Stimulated activated CD8-positive, alpha-beta memory T cell treated with anti-CD3 and anti-CD28 coated beads, Interleukin-7, amount 100 ng/mL, for 4 hours (primary cell): ENCODE measurements around the gene SMPX.

ENCODE experiments used
- DNase-seq, 2 donors: peaks; one replicate each; pipeline ENCODE4 v3.0.0-alpha.2; 2020; ENCODE audit warnings: low read depth in 2 of 2

Gene SMPX

DNA sequence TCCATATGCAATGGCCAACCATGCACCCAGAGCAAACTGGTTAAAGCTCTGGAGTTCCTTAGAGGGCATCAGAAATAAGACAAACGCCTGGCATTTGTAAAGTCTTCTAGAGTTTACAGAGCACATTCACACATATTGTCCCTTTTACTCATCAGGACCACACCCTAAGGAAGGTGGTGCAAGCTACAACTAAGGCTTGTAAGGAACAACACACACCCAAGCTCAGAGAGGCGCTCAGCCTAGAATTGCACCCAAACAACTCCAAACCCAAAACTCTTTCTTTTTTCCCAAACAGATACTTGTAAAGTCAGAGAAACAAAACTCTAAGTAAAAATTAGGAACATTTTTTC is 46.1 kb downstream of the SMPX start:
- DNase-seq: no peak

DNA sequence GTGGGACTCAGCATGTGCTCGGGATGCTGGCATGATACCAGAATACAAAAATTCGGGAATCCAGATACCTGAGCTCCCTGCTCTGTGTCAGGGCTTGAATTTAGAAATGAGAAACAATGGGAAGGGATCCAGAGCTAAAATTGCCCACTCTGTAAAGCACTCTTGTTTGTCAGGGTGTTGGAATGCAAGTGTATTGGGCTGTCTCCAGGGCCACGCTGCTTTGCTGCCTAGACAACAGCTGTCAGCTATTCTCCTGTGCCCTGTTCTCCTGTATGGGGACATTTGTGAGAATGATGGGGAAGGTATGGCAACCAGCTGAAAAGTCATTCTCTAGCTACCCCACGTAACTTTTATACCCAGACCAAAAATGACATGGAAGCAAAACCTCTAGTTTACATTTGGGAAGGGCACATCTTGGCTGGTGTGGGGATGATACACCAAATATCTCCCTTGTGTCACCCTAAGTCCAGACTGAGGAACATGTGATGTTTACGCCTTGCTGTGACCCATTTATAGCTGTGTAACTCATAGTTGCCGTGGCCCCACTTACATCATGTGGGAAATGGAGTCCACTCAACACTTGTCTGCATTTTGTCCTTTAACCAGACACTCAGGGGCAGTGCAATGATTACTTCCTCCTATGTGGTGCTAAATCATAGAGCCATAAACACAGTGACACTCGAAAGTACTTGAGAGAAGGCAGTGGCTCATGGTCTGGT is 46.6 kb downstream of the SMPX start:
- DNase-seq: no peak

DNA sequence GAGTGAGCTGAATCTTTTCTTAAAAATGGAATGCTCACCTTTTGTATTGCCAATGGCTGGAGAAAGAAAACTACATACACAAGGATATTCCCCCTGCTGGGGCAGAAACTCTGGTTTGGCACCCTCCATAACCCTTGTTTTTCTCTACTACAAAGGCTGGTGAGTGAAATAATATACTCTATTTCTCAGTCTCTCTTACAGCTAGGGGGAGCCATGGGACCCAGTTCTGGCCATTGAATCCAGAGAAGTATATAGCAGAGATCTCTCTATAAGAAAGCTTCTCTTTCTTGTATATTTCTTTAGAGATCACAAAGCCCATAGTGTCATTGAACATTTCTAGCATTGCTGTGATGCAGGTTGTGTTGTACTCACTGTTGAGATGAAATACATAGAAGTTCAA is 49.8 kb downstream of the SMPX start:
- DNase-seq: no peak

DNA sequence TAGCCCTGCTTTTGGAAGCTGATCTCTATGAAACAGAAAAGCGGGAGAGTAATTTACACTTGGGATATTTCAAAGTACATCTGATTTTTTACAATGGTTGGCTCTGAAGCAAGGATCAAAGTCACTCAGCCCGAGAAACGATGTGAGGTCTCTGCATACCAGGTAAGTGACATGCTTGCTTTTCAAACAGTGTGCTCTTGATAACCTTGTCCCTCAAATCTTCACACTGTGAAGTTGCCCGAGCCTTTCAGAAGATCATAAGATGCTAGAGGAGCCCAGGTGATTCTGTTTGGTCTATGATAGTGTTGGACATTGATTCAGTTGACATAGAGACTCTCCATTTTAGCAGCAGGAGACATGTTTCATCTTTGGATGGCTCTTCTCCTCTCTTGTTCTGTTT is 52.7 kb downstream of the SMPX start:
- DNase-seq: no peak

DNA sequence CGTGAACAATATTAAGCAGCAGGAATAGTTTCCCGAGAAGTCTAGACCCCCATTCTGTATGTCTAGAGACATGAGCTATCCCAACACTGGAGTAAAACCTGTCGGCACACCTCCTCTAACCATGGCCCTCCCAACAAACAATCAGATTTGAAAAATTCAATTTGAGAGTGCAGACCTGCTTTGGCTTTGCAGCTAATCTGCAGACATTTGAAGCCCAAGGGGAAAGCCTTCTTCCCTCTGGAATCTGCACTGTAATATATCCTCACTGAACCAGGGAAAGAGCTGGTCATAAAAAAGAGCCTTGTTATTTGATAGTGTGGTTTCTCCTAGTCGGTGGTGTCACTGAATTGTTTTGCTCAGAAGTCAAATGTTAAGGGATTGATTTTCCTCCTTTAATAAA is 55.2 kb downstream of the SMPX start:
- no peak for DNase-seq

DNA sequence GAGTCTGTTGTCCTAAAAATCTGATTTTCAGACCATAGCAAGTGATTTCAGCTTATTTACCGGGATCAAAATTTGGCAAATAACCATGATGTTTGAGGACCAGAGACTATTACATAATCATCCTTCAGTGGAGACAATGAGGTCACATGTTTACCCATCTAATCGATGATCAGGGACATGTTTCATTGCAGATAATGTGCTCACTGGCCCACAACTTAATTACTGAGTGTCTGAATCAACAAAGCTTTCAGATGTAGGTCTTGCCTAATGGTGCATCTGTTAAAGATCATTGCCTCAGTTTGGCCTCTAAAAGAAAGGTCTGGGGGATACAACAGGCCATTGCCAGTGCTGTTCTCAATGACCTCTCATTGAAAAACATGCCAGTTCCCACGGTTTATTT is 56.9 kb downstream of the SMPX start:
- no peak for DNase-seq

DNA sequence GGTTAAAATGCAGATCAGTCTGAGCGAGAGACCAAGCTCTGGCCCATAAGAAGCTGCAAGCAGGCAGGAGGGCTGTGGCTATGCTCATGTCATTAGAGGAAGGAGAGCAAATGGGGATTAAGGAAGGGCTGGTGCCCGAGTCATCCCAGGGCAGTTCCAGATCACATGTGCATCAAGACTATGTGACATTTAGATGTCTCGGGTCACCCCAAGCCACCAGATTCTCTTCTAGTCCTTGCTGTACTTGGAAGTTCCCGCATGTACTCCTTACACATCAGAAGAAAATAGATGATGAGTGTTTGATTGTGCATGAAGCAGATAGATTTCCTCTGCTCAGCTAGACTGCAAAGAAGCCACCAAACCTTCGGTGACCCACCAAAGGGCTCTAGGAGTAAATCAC is 57.6 kb downstream of the SMPX start:
- no peak for DNase-seq

DNA sequence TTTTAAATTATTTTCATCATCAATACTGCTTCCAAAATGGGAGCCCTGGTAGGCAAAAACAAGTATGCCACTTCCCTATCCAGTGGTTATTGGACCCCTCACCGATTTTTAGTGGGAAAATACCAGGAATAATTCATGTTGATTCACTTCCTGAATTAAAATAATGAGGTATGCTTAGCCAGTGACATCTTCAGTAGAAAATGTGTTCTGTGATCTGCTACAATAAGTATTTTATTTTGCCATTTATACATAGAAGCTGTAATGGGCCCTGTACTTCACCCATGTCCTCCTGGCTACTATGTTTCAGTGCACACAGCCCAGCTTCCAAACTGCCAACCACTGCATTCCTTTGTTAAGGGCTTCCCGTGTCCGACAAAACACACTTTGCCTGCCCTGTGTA is 58.8 kb downstream of the SMPX start:
- DNase-seq: no peak

DNA sequence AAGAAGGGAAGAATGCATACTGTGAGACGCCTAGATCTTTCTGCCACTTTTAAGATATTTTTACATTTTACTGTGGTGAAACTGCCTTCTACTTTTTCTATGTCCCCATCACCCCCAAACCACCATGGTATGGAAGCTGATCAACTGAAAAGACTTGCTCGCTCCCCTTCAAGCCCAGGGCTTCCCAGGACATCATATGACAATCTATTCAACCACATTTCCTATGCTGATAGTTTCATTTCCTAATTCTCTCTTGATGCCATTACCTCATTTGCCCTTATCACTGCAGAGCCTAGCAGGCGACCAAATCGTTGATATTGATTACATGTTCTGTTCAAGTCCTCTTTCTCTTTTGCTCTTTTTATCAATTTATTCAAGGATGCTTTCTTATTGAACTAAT is 59.6 kb downstream of the SMPX start:
- DNase-seq: no peak

DNA sequence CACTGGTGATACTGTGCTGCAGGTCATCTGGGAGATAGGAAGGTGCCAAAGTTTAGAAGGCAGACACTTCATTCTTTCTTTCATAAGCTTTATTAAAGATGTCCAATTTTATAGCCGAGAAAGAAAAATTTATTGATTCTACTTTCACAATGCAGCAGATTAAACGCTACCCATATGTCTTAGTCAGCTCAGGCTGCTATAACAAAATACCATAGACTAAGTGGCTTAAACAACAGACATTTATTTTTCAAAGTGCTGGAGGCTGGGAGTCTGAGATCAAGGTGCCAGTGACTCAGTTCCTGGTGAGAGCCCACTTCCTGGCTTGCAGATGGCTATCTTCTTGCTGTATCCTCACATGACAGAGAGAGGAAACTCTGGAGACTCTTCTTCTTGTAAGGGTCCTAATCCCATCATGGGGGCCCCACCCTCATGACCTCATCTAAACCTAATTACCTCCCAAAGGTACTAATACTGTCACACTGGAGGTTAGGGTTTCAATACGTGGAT is 66.4 kb downstream of the SMPX start:
- DNase-seq: no peak

DNA sequence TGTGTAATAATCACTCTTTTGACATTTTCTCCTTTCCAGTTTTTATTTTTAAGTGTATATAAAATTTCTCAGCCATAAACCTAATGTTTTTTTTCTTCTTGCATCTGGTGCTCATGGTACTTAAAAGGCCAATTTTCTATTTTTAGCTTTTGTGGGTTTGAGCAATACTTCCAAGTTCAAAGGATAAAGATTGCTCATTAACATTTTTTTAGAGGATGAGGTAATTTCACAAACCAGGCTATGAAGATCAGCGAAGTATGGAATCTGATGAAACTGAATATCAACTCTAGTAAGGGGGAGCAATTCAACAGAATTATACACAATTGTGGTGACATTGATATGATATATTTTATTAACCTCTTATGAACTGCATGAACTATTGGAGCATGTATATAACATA is 74.0 kb downstream of the SMPX start:
- no peak for DNase-seq

DNA sequence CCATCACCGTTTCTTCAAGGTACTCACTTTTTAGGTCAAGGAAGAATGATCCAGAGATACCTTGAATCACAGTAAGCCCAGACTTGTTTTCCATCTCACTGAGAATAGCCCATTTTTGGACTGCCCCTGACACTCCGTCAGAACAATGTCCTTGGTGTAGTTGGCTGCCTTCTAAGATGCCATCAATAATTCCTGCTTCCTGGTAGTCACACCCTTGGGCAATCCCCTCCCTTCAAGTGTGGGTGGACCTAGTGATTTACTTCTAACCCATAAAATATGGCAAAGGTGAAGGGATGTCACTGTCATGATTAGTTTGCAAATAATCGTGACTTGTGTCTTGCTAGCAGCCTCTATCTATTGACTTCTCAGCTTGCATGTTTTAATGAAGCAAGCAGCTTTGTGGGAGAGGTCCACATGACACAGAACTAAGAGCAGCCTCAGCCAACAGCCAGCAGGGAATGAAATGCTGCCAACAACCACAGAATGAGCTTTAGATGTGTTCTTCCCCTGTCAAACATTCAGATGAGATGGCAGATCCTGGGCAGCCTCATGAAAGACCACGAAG is 79.8 kb downstream of the SMPX start:
- DNase-seq: no peak

DNA sequence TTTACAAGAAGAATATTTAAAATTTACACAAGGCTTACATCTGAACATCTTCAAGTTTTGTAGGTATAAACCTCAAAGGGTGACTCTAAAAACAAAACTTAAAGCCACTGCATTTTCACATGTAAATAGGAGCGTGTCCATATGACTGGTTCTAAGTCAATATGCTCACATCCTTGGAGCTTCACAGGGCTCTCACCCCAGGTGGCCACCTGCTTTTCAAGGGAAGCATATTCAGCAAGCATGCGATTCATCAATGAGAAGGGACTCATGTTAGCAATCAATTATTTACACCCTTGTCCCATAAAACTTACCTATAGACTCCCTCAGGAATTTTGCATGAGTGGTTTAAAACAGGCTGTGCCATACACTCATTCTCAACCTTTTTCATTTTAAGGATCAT is 82.0 kb downstream of the SMPX start:
- DNase-seq: no peak

DNA sequence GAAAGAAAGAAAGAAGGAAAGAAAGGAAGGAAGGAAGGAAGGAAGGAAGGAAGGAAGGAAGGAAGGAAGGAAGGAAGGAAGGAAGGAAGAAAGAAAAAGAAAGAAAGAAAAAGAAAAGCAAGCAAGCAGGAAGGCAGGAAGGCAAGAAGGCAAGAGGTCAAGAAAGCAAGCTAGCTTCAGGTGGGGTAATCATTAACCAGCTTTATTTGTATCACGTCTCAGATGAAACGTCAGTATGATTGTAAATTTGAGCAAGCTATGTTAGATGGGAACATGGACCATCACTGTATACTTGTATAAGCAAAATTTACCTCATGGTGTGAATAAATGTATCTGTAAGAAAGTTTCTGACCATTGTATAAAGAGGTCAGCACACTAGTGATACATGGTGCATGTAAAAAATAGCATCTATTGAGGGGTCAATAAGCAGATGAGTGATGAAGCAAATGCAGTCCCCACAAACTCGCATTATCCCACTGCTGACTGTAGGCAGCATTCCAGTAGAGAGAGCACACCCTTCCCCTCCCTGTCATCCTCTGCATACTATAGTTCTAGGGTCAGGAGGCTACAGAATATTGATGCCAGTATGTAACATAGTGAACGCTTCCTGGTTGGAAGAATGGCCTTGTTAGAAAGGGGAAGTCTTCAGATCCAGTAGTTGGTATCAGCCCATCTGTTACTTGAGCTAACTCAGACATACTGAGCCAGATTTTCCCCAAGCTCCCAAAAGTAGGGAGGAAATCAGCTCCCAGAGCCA is 83.3 kb downstream of the SMPX start:
- DNase-seq: no peak

DNA sequence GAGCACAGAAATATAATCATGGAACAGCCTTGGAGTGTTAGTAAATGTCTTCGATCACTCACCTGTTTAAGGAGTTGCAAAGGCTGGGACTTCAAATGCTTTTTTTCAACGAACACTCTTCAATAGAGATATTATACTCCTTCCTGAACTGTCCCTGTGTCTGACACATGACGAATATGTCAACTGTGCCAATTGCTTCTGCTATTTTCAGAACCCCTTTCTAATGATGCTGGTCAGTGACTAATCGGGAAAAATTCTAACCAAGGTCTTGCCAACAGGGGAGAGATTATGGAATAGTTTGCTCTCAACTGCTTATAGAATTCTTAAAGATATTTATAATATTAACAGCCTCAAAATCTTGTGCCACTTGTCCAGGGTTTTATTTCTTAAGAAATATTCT is 91.2 kb downstream of the SMPX start:
- no peak for DNase-seq

DNA sequence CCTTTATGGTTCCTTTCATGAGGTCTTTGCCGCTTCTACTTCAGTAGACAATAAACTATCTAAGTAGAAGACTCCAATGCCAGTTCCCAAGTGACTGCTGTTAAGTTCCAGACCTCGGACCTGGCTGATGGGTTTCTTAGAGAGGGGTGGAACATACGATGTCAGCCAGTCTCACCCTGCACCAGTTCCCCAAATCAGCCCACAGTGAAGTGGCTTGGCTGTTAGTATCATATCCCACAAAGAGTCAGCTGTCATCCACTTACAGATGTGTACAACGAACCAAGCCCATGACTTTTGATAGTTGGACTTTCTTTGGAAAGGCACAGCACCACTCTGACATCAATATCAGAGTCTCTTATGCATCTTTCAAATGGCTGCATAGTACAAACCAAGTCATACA is 91.7 kb downstream of the SMPX start:
- DNase-seq: no peak

DNA sequence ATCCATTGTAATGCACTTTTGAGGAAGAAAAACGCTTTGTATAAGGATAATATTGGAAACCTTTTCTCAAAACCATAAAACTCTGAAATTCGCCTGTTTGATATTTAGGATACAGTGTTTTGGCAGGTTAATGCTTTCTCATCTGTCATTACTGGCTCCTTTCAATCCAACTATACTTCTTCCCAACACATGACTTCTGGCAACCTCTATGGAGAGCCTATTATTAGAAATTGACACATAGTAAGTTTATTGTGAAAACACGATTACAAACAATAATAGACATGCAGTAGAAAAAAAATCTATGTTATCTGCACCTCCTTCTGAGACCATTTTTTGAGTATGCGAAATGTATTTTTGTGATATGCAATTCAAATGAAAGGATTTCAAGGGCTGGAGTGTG is 95.2 kb downstream of the SMPX start:
- no peak for DNase-seq

DNA sequence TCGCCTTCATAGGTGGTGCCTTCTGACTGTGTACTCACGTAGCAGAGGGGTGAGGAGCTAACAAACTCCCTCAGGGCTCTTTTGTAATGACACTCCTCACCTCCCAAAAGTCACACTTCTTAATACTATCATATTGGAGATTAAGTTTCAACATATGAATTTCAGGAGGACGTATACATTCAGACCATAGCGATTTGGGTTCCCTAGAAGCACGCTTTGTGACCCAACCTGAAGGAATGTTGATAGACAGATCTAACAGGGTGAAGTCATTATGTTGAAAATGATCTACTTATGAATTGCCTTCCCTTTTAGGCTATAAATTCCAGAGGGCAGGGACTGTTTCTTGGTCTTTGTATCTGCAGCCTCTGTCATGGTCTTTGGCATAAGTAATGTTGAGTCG is 96.6 kb downstream of the SMPX start:
- DNase-seq: no peak

DNA sequence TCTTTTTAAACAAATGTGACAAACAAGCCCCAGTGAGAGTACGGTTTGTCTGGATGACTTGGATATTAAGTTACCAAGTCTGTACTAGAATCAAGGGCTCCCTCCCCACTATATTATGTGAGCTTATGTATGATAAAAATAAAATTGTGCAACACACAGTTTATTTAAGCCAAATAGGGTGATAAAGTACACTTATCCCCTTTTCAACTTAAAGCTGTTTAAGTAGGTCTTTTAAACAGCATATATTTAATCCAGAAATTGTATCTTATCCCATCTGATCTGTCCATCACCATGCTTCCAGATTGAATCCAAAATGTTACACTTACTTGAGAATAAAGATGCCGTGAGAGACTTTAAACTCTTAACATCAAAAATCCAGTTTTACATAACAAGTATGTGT is 97.8 kb downstream of the SMPX start:
- no peak for DNase-seq

DNA sequence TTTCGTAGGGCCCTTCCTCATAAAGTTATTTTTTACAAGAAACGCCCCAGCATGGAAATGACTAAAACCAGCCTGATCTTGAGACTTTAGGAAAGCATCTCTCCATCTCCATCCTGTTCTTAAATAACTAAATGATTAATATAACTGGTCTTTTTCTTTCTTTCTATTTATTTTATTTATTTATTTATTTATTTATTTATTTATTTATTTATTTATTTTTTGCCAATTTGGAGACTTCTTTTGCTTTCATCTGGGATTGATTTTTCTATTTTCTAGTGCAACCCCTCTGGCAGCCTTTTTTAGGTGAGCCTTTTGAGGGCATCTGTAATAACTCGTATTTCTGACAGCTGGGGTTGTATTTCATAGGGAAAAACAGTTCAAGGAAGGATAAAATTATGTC is 98.6 kb downstream of the SMPX start:
- DNase-seq: no peak

DNA sequence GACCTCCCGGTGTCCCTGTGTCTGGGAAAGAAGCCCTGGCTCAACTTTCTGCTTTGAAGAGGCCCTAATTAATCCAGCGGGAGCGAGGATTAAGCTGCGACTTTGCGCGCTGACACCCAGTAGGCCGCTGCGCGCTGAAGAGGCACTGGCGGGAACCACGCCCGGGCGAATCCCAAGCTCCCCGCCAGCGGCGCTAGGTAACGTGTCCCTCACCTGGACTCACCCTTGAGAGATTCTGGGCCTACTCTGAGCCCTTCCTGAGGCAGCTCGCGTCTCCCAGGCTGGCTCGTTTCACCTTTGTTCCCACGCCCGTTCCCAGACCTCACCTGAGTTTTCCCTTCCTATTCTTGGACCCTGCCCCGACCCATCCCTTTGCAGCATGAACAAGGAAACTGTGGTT is 99.2 kb downstream of the SMPX start:
- DNase-seq: no peak

DNA sequence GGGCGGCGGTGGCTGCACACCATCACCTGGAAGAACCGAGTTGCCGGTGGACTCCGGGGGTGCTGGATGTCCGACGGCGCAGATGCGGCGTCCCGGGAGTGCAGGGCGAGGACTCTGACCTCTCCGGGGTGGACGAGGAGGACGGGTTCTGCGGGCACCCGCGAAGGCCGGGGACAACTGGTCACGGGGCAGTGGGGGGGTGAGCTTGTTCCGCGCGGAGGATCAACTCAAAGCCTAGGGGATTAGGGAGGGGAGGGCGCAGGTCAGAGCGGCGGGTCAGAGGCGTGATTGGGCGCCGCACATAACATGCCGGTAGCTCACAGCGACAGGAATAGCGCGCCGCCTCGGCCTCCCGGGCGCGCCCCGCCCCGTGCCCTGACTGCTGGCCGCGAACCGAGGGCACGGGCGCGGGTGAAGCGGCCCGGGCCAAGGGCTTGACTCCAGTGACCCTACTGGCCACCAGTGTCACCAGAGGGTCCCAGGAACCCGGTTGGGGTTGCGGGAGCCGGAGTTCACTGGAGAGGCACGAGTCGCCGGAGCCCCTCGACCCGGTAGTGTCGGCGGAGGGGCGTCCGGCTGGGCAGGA is 99.7 kb downstream of the SMPX start, which contains the start of gene KLHL34:
Gene KLHL34 (minus strand): TSS at position 179 of the 586 bp plus-strand sequence. CDS start 542 bp downstream, outside the sequence.
- no peak for DNase-seq
